HepG2 (cell line): Measurements from ENCODE around the gene SRCAP. TPM values are rescaled to one million over a fixed set of nuclear protein-coding genes. Genes with fewer than 3 reads are reported as not detected.

ENCODE experiments used
- ATAC-seq: fragments of 200-7000 bp; cut with Tn5 transposase; 3 replicates; pipeline ENCODE4 v1.9.1; 2020; ENCODE audit warnings: mild to moderate bottlenecking, moderate library complexity
- BruUV-seq: library from RNA; stranded (reverse); fragments of 400-500 nt; replicated peaks from 2 replicates; lab custom pipeline; 2021; lab: Mats Ljungman, UMichigan
- CTCF ChIA-PET: fragments of 300-600 bp; formaldehyde crosslinking; extraction: SDS; loops from one replicate; lab custom pipeline; 2021; ENCODE audit warnings: low total read pairs, inconsistent platforms, low intra/inter-chr PET ratio; lab: Yijun Ruan, JAX
- POLR2A ChIA-PET: fragments of 350-600 bp; sonication (Branson Sonifier 250); formaldehyde crosslinking; loops from one replicate; lab custom pipeline; 2020; ENCODE audit warnings: antibody characterized with exemption, inconsistent platforms; lab: Yijun Ruan, JAX
- DNase-seq: peaks from one replicate; pipeline ENCODE4 v3.0.0-alpha.2; 2015; ENCODE audit warnings: low spot score
- FAIRE-seq: peaks from 3 replicates; lab custom pipeline; 2011; peaks lifted over from hg19 to GRCh38; lab: Jason Lieb, UNC
- H2AFZ ChIP-seq: one replicate; pipeline ENCODE4 v1.6.1; 2011; ENCODE audit warnings: low read length, inconsistent platforms
- H3K27ac ChIP-seq: fragments of 300-600 bp; 3 replicates; pipeline ENCODE4 v1.8.0; 2011; ENCODE audit warnings: mixed run types, mild to moderate bottlenecking, mixed read lengths, low read length, inconsistent platforms; ENCODE audit not compliant: insufficient read depth; ENCODE audit errors: extremely low read length
- H3K27me3 ChIP-seq, 2 experiments: fragments of 200-600 bp in 1 of 2; 2 replicates in 1 of 2; 3 replicates in 1 of 2; pipeline versions ENCODE4 v1.6.0 to v1.8.0; 2011; ENCODE audit warnings: low read length in 2 of 2, mild to moderate bottlenecking in 2 of 2, moderate library complexity in 2 of 2, inconsistent platforms in 1 of 2; ENCODE audit not compliant: insufficient read depth in 2 of 2, control insufficient read depth in 1 of 2
- H3K36me3 ChIP-seq, 2 experiments: fragments of 200-600 bp in 1 of 2; replicated peaks in 1 of 2; 2 replicates in 1 of 2; 3 replicates in 1 of 2; pipeline versions ENCODE4 v1.5.1 to v1.8.0; 2011; ENCODE audit warnings: low read length in 2 of 2, inconsistent platforms in 1 of 2; ENCODE audit not compliant: insufficient read depth in 2 of 2, control insufficient read depth in 1 of 2
- H3K4me1 ChIP-seq: 2 replicates; pipeline ENCODE4 v1.5.1; 2012; ENCODE audit warnings: low read length, inconsistent platforms; ENCODE audit not compliant: insufficient read depth
- H3K4me2 ChIP-seq: 2 replicates; pipeline ENCODE4 v1.6.0; 2011; ENCODE audit warnings: low read depth, low read length, inconsistent platforms
- H3K4me3 ChIP-seq, 3 experiments: fragments of 200-600 bp in 1 of 3; sonication (generic), shearing (Covaris generic) in 1 of 3; replicated peaks in 1 of 3; 2 replicates each; pipeline ENCODE4 v1.5.1; 2011 to 2016; ENCODE audit warnings: low read length in 3 of 3, inconsistent platforms in 2 of 3, low read depth in 2 of 3, mild to moderate bottlenecking in 2 of 3, control low read depth in 1 of 3, mixed read lengths in 1 of 3; ENCODE audit not compliant: insufficient read depth in 1 of 3
- H3K79me2 ChIP-seq: one replicate; pipeline ENCODE4 v1.6.1; 2011; ENCODE audit warnings: low read length, inconsistent platforms; ENCODE audit not compliant: insufficient read depth
- H3K9ac ChIP-seq: 2 replicates; pipeline ENCODE4 v1.6.0; 2011; ENCODE audit warnings: mild to moderate bottlenecking, low read depth, low read length, inconsistent platforms; ENCODE audit not compliant: insufficient read depth
- H3K9me3 ChIP-seq: 2 replicates; pipeline ENCODE4 v1.5.1; 2012; ENCODE audit warnings: mild to moderate bottlenecking, low read length
- H4K20me1 ChIP-seq: 2 replicates; pipeline ENCODE4 v1.6.0; 2011; ENCODE audit warnings: inconsistent platforms, mild to moderate bottlenecking, low read length, moderate library complexity; ENCODE audit not compliant: insufficient read depth
- DNMT1 ChIP-seq: sonication (generic); formaldehyde crosslinking; IDR thresholded peaks from 2 replicates; pipeline ENCODE4 v1.5.1; 2020; ENCODE audit warnings: mild to moderate bottlenecking, missing genetic modification reagents
- HCFC1 ChIP-seq: fragments of 150-350 bp; IDR thresholded peaks from 2 replicates; pipeline ENCODE4 v1.6.1; 2014; ENCODE audit warnings: low read depth, low read length
- HNRNPK ChIP-seq: fragments of 200-400 bp; formaldehyde crosslinking; IDR thresholded peaks from 2 replicates; pipeline ENCODE4 v1.6.1; 2018; ENCODE audit warnings: low read length, low read depth, moderate library complexity, mild to moderate bottlenecking; ENCODE audit not compliant: poor library complexity, severe bottlenecking
- LCORL ChIP-seq, 2 experiments: fragments of 450-650 bp in 1 of 2; sonication (generic) in 1 of 2; formaldehyde crosslinking in 1 of 2; IDR thresholded peaks; 2 replicates each; pipeline versions ENCODE4 v1.5.0 to v1.6.1; 2017 to 2020; ENCODE audit warnings: antibody characterized with exemption in 1 of 2, missing genetic modification reagents in 1 of 2
- ONECUT2 ChIP-seq: sonication (generic); formaldehyde crosslinking; IDR thresholded peaks from 2 replicates; pipeline ENCODE4 v1.4.0; 2020; ENCODE audit warnings: missing genetic modification reagents
- RFX3 ChIP-seq: IDR thresholded peaks from 2 replicates; pipeline ENCODE4 v1.6.1; 2016; ENCODE audit warnings: missing biosample characterization, missing genetic modification reagents
- TP53 ChIP-seq: sonication (generic); formaldehyde crosslinking; conservative IDR thresholded peaks from 2 replicates; pipeline ENCODE4 v1.4.0; 2020; ENCODE audit warnings: missing genetic modification reagents
- ZFY ChIP-seq: sonication (generic); formaldehyde crosslinking; IDR thresholded peaks from 2 replicates; pipeline ENCODE4 v1.4.0; 2020; ENCODE audit warnings: missing genetic modification reagents
- ZNF20 ChIP-seq: sonication (generic); formaldehyde crosslinking; IDR thresholded peaks from 2 replicates; pipeline ENCODE4 v1.4.0; 2020; ENCODE audit warnings: mild to moderate bottlenecking, moderate library complexity, missing genetic modification reagents
- ZNF431 ChIP-seq: sonication (generic); formaldehyde crosslinking; IDR thresholded peaks from 2 replicates; pipeline ENCODE4 v1.9.0; 2022; ENCODE audit warnings: missing genetic modification reagents, low read depth, mild to moderate bottlenecking, borderline replicate concordance
- ZNF572 ChIP-seq: sonication (generic); formaldehyde crosslinking; IDR thresholded peaks from 2 replicates; pipeline ENCODE4 v1.5.1; 2020; ENCODE audit warnings: mild to moderate bottlenecking, missing genetic modification reagents
- ZNF839 ChIP-seq: sonication (generic); formaldehyde crosslinking; IDR thresholded peaks from 2 replicates; pipeline ENCODE4 v1.4.0; 2020; ENCODE audit warnings: missing genetic modification reagents, mild to moderate bottlenecking, borderline replicate concordance
- ZSCAN20 ChIP-seq: sonication (generic); formaldehyde crosslinking; IDR thresholded peaks from 2 replicates; pipeline ENCODE4 v1.4.0; 2020; ENCODE audit warnings: missing genetic modification reagents, mild to moderate bottlenecking, borderline replicate concordance
- WGBS: methylation state at CpG from one replicate; pipeline ENCODE4 v1.1.6; 2017; ENCODE audit warnings: low lambda C conversion rate; 5-methylcytosine and 5-hydroxymethylcytosine counted together
- in situ Hi-C: cut with HindIII; loops from 2 replicates; pipeline ENCODE4 v1.10.0; 2017; ENCODE audit warnings: low pct_unique_long_range_greater_than_20kb; ENCODE audit not compliant: extremely low pct_ligation_motif_present
- intact Hi-C: fragments of 100-400 bp; cut with micrococcal nuclease; formaldehyde crosslinking; loops from one replicate; pipeline ENCODE4 v1.10.0; 2022; ENCODE audit not compliant: unreplicated experiment
- polyA plus RNA-seq, 8 experiments: library from polyadenylated mRNA; depleted of rRNA in 3 of 8; stranded (reverse) in 7 of 8; unstranded in 1 of 8; fragments of >200 nt; fragmentation: Illumina TruSeq in 4 of 8; extraction: Trizol in 4 of 8; gene quantifications; 2 replicates each; pipeline versions ENCODE4 v1.2.1 to v1.2.3, GENCODE V29; 2011 to 2016; ENCODE audit warnings: low read depth in 4 of 8, missing spikeins in 1 of 8, mixed read lengths in 1 of 8; ENCODE audit not compliant: insufficient read depth in 1 of 8
- total RNA-seq, 5 experiments: library from RNA; depleted of rRNA; stranded (reverse); fragments of >200 nt; fragmentation: Illumina TruSeq; extraction: Trizol; gene quantifications; 2 replicates each; pipeline ENCODE4 v1.2.3, GENCODE V29; 2016; ENCODE audit warnings: low read depth in 1 of 5
- TF ChIP-seq, protein P1 (sequence below): sonication (generic); formaldehyde crosslinking; conservative IDR thresholded peaks from 2 replicates; pipeline ENCODE4 v1.8.0; 2022; ENCODE audit warnings: low read depth, missing genetic modification reagents
- TF ChIP-seq, protein P2 (sequence below): IDR thresholded peaks from 2 replicates; pipeline ENCODE4 v1.6.1; 2012; ENCODE audit warnings: low read length, improper control_type of control experiment
- TF ChIP-seq, protein P3 (sequence below): IDR thresholded peaks from 2 replicates; pipeline ENCODE4 v1.6.1; 2016; ENCODE audit warnings: low read depth, control low read depth

The SRCAP gene
- total and polyA plus RNA-seq, 2 of the 13 experiments (the other 11 are each of a cell fraction or from before 2014, with no cell fraction given): 4.9 to 9.0 TPM

DNA sequence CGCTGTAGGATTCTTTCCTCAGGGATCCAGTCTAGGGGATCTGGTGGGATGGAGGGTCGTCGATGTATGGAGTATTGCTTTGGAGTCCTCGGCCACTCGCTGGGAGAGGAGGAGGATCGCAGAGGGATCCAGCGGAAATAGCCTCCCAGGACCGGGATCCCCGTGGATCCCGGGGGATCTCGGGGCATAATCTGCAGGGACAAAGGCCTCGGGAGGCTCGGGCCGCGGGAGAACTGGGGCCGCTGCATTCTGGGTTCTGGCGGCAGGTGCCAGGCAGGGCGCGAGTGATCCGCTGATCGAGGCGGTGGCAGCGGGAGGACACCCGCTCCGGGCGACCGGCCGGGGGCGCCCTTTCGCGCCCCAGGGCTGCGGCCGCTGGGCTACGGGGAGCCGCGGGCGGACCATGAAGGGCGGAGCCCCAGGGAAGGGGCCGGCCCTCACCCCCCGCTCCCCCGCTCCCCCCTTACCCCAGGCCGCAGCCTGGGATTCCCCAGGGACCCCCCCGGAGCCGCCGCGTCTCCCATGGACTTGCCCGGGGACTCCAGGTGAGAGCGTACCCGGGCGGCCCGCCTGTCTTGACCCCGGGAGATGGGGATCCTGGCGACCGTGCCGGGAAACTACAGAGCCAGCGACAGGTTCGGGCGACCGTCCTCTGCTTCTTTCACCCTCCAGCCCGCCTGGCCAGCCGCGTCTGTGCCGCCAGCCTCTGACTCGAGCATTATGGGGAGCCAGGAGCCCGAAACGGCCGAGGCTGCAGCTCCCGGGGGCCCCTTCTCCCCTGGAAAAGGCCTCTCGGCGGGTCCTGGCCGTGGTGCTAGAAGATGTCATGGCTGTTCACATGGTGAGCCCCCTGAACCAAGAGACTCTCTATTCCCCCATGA lies 47.6 kb upstream of the SRCAP start:
- BruUV-seq: no TSS peak
- Histone ChIP-seq H4K20me1 (no peaks in the 10 kb centered on the region), H3K27ac (peak overlapping the region; percentile 88), H3K36me3 (peaks cover 7 to 32% of the 10 kb centered on the region in 2 experiments; a peak in 4 of 5 replicates), H3K4me2 (peak overlapping the region; percentile 99), H3K9ac (peak overlapping the region; percentile 89), H3K79me2 (peaks cover 5% of the 10 kb centered on the region), H3K9me3 (no peaks in the 10 kb centered on the region), H2AFZ (peak overlapping the region; percentile 32), H3K4me3 (peak overlapping the region; percentile 79 to 100 (median 95)), H3K27me3 (no peaks in the 10 kb centered on the region; a peak in 1 of 5 replicates), H3K4me1 (peaks cover 17% of the 10 kb centered on the region)
- in situ Hi-C loops (loop anchor here (25.0 kb wide), 1 partner anchor 839 kb away; the partner anchor contains the start of genes MAZ, MVP, PAGR1 and PRRT2), intact Hi-C loops (loop anchor here (2.0 to 10.0 kb wide), 4 partner anchors 17 to 567 kb away; partner anchors contain the start of gene ZNF768)
- CTCF ChIA-PET: interaction anchor here (0.6 to 1.2 kb wide), 2 partner anchors 23 to 254 kb away, joined by 3 to 4 read pairs; no protein-coding TSS in a partner anchor
- ATAC-seq (peak; percentile 86), DNase-seq (peak; percentile 52), FAIRE-seq (no peak)
- under 1% methylated on average over 25 of the region's 71 CpGs for WGBS
- POLR2A ChIA-PET: interaction anchor here (0.9 to 2.2 kb wide), 9 partner anchors 7 to 116 kb away, joined by 3 to 18 read pairs (median 4); partner anchors contain the start of genes FBRS, ZNF689, ZNF747 and ZNF764
- TF ChIP-seq HNRNPK (peak; percentile 96), ZNF572 (no peak), LCORL (IDR thresholded peaks at IDR 0.05) (no peak), LCORL (CRISPR knock-in tag; IDR thresholded peaks at IDR 0.05) (0 out of 2 replicates have a peak, but pooled peaks have one; percentile 1), ZNF839 (CRISPR knock-in tag) (no peak), ONECUT2 (CRISPR knock-in tag) (no peak), TP53 (CRISPR knock-in tag) (0 out of 2 replicates have a peak, but pooled peaks have one; percentile 31), HCFC1 (peak; percentile 39), ZFY (CRISPR knock-in tag) (peak; percentile 17), ZSCAN20 (CRISPR knock-in tag) (no peak; the same call in 1 of the 2 replicates), DNMT1 (CRISPR knock-in tag) (no peak), ZNF431 (no peak), RFX3 (no peak), ZNF20 (CRISPR knock-in tag) (no peak)
- TF ChIP-seq, protein P1, sequence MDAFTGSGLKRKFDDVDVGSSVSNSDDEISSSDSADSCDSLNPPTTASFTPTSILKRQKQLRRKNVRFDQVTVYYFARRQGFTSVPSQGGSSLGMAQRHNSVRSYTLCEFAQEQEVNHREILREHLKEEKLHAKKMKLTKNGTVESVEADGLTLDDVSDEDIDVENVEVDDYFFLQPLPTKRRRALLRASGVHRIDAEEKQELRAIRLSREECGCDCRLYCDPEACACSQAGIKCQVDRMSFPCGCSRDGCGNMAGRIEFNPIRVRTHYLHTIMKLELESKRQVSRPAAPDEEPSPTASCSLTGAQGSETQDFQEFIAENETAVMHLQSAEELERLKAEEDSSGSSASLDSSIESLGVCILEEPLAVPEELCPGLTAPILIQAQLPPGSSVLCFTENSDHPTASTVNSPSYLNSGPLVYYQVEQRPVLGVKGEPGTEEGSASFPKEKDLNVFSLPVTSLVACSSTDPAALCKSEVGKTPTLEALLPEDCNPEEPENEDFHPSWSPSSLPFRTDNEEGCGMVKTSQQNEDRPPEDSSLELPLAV (CRISPR knock-in tag): no peak
- TF ChIP-seq, protein P2, sequence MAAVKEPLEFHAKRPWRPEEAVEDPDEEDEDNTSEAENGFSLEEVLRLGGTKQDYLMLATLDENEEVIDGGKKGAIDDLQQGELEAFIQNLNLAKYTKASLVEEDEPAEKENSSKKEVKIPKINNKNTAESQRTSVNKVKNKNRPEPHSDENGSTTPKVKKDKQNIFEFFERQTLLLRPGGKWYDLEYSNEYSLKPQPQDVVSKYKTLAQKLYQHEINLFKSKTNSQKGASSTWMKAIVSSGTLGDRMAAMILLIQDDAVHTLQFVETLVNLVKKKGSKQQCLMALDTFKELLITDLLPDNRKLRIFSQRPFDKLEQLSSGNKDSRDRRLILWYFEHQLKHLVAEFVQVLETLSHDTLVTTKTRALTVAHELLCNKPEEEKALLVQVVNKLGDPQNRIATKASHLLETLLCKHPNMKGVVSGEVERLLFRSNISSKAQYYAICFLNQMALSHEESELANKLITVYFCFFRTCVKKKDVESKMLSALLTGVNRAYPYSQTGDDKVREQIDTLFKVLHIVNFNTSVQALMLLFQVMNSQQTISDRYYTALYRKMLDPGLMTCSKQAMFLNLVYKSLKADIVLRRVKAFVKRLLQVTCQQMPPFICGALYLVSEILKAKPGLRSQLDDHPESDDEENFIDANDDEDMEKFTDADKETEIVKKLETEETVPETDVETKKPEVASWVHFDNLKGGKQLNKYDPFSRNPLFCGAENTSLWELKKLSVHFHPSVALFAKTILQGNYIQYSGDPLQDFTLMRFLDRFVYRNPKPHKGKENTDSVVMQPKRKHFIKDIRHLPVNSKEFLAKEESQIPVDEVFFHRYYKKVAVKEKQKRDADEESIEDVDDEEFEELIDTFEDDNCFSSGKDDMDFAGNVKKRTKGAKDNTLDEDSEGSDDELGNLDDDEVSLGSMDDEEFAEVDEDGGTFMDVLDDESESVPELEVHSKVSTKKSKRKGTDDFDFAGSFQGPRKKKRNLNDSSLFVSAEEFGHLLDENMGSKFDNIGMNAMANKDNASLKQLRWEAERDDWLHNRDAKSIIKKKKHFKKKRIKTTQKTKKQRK: no peak
- TF ChIP-seq, protein P3, sequence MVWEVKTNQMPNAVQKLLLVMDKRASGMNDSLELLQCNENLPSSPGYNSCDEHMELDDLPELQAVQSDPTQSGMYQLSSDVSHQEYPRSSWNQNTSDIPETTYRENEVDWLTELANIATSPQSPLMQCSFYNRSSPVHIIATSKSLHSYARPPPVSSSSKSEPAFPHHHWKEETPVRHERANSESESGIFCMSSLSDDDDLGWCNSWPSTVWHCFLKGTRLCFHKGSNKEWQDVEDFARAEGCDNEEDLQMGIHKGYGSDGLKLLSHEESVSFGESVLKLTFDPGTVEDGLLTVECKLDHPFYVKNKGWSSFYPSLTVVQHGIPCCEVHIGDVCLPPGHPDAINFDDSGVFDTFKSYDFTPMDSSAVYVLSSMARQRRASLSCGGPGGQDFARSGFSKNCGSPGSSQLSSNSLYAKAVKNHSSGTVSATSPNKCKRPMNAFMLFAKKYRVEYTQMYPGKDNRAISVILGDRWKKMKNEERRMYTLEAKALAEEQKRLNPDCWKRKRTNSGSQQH (CRISPR knock-in tag): peak; percentile 65; the same call in 1 of the 2 replicates
